Measurements from ENCODE around the gene ANO10.
"Not testable (repeated sequence)": the region's sequence is repeated elsewhere in the genome, so short reads cannot be mapped to it uniquely, and the experiment has no call there.

ANO10 gene

DNA sequence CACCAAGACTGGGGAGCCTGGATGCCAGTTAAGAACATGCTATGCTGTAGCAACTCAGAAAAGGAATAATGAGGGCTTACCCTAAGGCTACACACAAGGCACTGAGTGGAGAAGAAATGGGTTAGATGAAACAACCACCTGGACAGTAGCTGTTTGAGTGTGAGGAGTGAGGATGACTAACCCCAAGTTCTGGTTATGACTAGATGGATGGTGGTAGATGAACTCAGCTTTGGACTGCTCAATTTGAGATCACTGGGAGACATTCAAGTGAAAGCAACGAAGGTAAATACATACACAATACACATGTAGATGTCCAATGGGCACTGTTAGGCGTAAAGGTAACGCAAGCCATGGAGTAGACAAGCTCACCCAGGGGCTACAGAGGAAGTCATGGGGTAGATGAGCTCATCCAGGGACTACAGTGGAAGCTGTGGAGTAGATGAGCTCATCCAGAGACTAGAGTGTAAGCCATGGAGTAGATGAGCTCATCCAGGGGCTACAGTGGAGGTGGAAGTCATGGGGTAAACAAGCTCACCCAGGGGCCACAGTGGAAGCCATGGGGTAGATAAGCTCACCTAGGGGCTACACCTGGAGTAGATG is 98.3 kb downstream of the ANO10 start:
- in situ Hi-C loops (cut with MboI; ENCODE audit: low sequenced_read_pairs), result no loop called here

DNA sequence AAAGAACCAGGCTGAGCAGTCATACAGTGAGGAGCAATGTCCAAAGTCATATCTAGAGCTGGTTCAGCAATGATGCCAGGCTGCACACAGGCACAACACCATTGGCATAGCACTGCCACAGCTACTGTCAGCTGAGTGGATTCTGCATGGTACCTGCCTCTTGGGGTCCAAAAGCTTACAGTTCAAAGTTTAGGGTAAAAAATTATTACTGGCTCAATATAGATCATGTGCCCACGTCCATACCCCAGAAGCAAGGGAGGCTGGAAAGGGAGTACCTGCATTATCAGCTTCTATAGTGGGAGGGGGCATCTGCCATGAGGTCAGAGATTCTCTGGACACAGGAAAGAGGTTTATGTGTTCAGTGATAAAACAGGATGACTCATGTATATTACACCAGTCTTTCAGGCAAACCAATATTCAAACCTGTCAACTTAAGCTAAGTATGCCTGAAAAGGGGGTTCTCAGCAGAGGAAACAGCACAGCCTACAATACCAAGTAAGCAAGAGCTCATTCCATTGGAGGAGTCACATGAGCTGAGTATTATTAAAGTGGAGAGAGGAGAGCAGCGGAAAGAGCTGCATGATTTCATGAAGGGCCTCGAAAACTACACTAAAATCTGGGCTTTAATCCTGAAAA is 99.0 kb downstream of the ANO10 start:
- in situ Hi-C loops (cut with MboI; ENCODE audit: low sequenced_read_pairs), result no loop called here

DNA sequence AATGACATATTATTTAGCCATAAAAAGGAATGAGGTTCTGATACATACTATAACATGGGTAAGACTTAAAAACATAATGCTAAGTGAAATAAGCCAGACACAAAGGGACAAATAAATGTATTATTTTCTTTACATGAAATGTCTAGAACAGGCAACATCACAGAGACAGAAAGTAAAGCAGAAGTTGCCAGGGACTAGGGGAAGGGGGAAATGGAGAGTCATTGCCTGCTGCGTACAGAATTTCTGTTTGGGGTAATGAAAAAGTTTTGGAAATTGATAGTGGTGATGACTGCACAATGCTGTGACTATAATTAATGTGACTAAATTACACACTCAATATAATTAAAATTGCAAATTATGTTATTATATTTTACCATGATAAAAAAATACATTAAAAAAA is 99.9 kb downstream of the ANO10 start:
- in situ Hi-C loops (cut with MboI; ENCODE audit: low sequenced_read_pairs), result no loop called here

DNA sequence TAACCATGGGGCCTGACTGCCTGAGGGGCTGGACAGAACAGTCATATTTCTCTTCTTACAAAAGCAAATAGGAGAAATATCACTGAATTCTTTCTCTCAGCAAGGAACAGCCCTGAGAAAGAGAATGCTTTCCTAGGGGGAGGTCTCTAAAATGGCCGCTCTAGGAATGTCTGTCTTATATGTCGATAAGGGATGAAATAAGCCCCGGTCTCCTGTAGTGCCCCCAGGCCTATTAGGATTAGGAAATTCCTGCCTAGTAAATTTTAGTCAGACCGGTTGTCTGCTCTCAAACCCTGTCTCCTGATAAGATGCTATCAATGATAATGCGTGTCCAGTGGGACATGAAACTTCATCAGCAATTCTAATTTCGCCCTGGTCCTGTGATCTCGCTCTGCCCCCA is 103.3 kb downstream of the ANO10 start:
- in situ Hi-C loops (cut with MboI; ENCODE audit: low sequenced_read_pairs), result not testable (repeated sequence)

DNA sequence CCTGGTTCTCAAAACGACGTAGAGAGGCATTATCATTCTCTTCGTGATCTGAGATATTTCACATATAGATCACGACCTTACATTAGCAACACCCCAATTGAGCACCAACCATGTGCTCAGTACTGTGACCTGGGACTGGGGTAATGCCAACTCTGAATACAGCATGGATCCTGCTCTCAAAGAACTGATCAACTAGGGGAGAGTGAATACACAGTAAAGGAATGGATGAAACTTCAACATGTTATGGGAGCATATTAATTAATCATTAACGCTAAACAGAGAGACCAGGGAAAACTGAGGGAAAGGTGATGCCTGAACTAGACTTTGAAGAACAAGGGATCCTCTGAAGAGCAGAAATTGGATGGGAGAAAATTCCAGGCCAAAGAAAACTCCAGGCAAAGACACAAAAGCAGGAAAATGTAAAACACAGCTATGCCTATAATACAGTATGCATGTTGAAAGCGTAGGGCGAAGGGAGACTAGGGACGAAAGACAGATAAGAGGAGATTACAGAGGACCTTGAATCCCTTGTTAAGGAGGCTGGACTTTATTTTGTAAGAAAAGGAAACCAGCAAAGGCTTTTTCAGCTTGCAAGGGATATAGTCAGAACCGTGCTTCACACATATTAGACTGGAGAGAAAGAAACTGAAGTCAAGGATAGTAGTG is 105.7 kb downstream of the ANO10 start:
- in situ Hi-C loops (cut with MboI; ENCODE audit: low sequenced_read_pairs), result no loop called here

DNA sequence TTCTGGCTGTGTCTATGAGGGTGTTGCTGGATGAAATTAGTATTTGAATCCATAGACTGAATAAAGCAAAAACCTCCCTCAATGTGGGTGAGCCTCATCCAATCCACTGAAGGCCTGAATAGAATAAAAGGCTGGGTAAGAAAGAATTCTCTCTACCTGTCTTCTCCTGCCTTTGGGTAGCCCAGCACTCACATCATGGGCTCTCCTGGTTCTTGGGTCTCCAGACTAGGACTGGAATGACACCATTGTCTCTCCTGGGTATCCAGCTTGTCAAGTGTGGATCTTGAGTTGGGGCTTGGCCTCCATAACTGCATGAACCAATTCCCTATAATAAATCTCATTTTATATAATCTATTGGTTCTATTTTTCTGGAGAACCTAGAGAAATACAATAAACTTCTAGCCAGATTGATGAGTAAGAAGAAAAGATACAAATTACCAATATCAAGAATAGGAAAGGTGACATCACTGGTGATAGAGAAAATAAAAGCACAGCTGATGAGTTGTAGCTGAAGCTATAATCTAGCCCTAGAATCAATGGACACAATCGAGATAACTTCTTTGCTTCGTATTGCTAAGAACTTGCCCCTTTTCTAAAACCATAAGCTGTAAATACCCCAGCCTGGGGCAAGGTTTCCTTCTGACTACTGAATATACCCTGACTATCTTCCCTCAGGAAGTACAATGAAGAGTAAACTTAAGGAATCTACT is 106.4 kb downstream of the ANO10 start:
- in situ Hi-C loops (cut with MboI; ENCODE audit: low sequenced_read_pairs), result no loop called here

DNA sequence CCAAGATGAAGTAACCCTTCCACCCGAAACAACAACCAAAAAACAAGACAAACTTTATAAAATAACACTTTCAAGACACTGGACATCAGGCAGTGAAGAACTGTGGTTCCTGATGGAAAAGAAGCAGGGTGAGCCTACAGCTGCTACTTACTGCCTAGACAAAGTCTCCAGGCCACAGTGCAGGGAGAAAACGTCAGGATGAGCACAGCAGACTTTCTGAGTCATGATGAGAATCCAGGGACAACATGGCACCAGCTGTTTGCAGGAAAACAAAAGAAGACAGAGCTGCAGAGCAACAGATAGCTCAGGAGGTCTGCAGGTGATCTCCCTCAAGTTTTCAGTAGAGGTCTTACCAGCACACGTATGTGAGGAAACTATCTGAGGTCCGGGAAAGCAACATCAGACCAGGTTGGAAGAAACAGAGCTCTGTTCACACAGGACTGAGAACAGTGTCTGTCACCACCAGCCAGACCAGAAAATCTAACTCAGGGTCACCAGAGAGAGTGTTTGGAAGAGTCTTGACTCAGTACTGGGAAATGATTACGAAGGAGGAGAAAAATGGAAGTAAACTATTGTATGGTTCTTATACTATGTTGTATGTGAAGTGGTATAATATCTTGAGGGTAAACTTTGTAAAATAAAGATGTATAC is 108.9 kb downstream of the ANO10 start:
- in situ Hi-C loops (cut with MboI; ENCODE audit: low sequenced_read_pairs), result no loop called here

DNA sequence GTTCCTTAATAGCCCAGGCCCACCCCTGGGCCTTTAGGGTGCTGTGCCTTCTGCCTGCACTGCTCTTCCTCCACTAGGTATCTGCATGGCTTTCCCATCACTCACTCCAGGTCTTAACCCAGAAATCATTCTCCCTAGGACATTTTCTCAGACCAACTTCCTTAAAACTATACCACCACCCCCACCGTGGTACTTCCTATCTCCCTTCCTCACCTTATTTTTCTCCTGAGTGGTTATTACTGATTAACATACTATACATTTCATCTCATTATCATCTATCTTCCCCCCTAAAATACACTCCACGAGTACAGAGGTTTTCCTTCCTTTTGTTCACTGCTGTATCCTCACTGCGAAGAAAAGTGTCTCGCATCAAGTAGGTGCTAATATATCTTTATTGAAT is 115.2 kb downstream of the ANO10 start:
- in situ Hi-C loops (cut with MboI; ENCODE audit: low sequenced_read_pairs), result no loop called here

DNA sequence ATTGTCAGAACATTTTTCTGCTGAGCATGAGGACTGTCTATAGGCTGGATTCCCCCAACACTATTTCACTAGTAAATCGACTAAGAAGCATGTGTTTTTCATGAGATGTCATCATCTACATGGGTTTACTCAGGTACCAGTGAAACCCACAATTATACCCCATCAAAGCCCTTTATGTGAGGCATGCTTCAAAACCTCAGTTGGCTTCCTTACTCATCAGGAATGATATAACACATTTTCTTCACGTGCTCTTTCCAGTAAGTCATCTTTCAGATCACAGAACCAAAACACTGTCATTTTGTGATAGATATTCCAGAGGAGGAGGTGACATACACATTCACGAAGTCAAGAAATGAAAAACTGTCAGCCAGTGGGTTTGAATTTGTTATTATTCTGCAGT is 116.5 kb downstream of the ANO10 start:
- in situ Hi-C loops (cut with MboI; ENCODE audit: low sequenced_read_pairs), result no loop called here

DNA sequence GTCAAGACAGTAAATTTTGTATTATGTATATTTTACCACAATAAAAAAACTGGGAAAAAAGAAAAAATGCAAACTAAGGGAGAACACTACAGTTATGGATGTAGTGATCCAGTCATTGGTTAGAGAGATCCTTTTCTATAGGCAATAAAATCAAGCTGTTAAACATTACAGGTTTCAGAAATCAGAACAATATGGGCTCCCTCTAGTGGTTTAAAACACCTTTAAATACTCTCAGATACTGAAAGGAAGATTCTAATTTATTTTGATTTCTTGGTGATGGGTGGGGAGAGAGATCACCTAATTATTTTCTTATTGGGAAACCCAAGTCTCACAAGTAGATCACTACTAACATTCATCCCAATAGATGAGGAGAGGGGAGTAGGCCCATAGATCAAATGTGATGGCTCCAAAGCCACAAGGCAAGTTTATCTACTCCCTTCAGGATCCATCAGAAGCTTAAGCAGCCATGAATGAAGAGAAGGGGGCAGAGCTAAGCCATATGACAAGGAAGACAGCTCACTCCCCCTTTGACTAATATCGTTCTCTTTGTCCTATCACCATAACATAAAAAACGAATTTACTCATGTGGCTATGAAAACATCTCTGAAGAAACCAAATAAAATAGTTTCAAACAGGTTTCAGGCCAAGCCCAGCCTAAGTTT is 118.6 kb downstream of the ANO10 start:
- in situ Hi-C loops (cut with MboI; ENCODE audit: low sequenced_read_pairs), result no loop called here

DNA sequence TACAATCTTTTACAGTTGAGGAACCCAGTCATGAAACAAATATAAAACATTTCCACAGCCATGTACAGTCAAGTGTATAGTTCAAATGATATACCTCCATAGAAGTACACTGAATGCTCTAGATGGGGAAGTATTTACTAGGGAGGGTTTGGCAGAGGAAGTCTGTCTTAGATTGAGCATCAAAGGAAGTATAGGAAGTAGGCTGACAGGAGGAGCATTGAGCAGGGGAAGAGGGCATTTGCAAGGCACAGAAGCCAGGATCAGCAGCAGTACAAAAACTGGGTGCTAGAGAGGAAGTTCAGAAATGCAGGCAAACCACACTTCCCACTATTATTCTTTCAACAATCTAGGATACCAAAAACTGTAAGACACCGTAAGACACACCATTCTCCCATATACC is 122.6 kb downstream of the ANO10 start:
- in situ Hi-C loops (cut with MboI; ENCODE audit: low sequenced_read_pairs), result no loop called here

DNA sequence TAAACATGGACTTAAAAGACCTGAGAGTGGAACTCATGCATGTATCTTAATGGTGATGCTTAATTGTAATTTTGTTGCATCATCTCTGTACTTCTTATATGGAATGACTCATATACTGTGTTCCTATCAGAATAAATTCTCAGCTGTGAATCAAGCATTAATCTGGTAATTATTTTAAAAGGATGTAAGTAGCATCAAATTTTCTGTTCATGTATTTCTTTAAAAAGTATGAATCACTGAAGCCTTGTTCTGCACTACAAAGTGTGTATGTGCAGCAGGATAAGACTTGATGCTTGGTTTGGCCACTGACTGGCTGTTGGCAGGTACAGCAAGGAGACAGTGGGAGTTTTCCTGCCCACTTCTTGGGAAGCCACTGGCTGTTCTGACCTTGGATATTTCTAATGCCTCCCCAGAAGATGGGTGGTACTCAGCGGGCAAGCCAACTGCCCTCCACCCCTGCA is 123.9 kb downstream of the ANO10 start:
- in situ Hi-C loops (cut with MboI; ENCODE audit: low sequenced_read_pairs), result no loop called here

DNA sequence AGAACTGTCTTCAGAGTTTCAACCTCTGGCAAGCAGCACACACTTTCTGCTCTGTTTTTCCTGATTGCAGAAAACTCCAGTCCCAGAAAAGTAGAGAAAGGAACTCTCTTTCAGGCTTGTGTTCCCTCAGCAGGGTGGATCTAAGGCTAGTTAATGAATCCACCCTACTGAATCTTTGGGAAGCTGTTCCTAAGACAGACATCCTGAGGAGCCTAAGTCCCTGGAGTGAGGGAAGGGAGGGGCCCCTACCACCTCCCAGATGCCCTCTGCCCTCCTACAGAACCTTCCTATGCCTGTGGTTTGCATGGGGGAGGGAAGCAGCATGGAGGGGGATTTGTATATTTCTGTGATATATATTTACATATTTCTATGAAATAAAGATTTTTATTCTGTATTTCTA is 124.4 kb downstream of the ANO10 start:
- in situ Hi-C loops (cut with MboI; ENCODE audit: low sequenced_read_pairs), result no loop called here

DNA sequence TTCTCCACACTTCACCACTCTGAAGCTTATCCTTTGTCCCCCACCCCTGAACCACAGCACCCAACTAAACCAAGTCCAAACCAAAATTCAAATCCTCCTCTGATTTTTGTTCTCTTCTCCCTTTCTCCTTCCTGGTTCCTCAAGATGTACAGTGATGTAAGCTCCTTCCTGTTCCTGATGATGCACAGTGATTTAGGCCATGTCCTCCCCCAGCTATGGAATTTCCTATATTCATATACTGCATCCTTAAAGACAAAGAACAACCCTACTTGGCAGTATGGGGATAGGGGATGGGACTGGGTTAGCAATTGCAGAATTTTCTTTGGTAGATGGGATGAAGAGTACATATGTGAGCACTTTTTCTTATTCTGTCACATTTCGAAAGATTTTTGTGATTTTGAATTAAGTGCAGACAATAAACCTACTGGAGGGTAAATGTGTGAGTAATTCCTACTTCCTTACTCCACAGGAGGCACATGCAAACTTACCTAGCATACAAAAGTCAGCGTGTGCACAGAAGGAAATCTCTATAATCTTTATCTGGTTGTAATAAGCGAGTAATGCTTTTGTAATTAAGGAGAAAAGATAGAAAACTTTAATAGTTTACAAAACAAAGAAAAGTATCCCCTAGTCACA is 125.0 kb downstream of the ANO10 start:
- in situ Hi-C loops (cut with MboI; ENCODE audit: low sequenced_read_pairs), result no loop called here

DNA sequence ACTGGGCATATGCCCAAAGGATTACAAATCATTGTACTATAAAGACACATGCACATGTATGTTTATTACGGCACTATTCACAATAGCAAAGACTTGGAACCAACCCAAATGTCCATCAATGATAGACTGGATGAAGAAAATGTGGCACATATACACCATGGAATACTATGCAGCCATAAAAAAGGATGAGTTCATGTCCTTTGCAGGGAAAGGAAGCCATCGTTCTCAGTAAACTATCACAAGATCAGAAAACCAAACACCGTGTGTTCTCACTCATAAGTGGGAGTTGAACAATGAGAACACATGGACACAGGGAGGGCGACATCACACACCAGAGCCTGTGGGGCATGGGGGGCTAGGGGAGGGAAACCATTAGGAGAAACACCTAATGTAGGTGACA is 128.9 kb downstream of the ANO10 start:
- in situ Hi-C loops (cut with MboI; ENCODE audit: low sequenced_read_pairs), result not testable (repeated sequence)

DNA sequence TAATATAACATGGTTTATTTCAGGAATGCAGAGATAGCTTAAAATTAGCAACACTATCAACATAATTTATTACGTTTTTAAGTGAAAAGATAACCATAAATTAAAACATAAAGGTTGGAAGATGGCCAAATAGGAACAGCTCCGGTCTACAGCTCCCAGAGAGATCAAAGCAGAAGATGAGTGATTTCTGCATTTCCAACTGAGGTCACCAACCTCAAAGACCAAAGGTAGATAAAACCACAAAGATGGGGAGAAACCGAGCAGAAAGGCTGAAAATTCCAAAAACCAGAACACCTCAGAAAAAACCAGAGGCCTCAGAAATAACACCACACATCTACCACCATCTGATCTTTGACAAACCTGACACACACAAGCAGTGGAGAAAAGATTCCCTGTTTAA is 130.0 kb downstream of the ANO10 start:
- in situ Hi-C loops (cut with MboI; ENCODE audit: low sequenced_read_pairs), result not testable (repeated sequence)

DNA sequence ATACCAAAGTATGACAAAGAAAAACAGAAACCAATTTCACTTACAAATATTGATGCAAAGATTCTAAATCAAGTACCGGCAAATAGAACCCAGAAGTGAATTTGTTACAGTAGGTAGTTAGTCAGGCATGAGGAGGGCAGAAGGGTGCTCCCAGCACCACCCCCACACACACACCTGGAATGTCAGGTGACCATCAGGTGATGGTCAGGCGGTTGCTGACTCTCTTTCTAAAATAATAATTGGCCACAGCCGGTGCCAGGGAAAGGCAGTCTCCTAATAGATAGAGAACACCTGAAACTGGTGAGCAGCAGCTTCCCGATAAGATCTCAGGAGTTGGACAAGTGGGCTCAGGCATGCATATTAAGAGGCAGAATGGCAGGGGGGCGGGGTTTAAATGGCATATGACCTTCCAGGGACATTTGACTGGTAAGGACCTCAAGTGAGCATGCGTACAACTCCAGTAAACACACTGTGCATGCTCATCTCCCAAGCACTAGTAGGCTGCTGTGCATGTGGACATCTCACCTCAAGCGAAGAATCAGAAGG is 131.1 kb downstream of the ANO10 start:
- in situ Hi-C loops (cut with MboI; ENCODE audit: low sequenced_read_pairs), result no loop called here

DNA sequence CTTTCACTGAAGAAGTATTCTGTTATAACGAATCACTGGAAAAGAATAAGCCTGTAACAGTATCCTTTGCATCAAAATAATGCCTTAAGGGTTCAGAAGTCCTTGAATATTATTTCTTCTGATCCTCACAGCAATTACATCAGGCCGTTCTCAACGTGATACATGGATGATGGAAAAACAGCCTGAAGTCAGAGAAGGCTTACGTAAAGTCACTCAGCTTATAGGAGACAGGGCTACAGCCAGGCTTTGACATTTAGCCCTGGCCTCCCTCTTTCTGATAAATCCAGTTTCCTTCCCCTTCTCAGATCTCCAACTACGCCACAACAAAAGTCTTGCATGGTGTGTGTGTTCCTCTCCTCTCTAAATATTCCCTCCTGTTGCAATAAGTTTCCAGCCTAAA is 131.9 kb downstream of the ANO10 start:
- in situ Hi-C loops (cut with MboI; ENCODE audit: low sequenced_read_pairs), result no loop called here

DNA sequence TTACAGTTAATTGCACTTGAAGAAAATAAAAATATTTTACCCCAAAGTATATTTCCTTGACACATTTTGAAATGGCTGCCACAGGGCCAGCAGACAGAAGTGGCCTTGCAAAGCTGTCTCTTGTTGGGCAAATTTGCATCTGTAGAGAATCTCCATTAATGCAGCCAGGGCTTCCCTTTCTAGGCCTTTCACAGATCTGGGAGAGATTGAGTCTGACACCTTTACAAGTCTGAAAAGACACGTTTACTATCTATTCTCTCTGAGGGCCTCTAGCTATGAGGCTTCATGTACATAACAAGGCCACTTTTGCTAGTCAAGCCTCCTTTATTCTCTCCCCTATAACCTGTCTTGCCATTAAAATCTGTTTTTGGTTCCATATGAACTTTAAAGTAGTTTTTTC is 135.9 kb downstream of the ANO10 start:
- in situ Hi-C loops (cut with MboI; ENCODE audit: low sequenced_read_pairs), result no loop called here

DNA sequence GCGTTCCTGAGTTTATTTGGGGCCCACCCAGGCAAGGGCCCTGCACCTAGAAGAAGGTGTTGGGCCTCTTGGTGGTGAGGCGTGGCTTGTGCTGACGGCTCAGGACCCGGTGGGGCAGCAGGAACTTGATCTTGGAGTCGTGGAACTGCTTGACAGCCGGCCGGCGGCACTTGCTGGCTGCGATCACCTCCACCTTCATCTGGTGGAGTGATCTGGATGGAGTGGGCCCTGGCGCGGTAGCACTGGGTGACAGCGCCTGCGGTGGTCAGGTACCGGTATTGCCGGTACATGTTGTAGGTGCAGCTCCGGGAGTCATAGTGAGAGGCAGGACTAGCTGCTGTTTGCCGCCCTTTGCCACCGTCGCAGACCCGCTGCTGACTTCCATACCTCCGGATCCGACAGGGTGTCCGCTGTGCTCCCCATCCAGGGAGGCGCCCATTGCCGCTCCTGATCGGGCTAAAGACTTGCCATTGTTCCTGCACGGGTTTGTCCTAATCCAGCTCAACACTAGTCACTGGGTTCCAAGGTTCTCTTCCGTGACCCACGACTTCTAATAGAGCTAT is 136.8 kb downstream of the ANO10 start:
- in situ Hi-C loops (cut with MboI; ENCODE audit: low sequenced_read_pairs), result no loop called here

All from HL-60/S4 treated with phorbol 12-myristate 13-acetate at 8.2 ng/mL for 4 days and 3 days (cell line).